Dermis microvascular lymphatic vessel endothelial cell (primary cell): ENCODE data around the gene SHISA8. TPM values are rescaled to one million over a fixed set of nuclear protein-coding genes. Genes with fewer than 3 reads are reported as not detected.

Source experiments
- DNase-seq, 2 donors: peaks; one replicate each; pipeline versions ENCODE4 v3.0.0 to v3.0.0-alpha.2; 2010; ENCODE audit warnings: low read depth in 2 of 2
- total RNA-seq: library from RNA; depleted of rRNA; stranded (reverse); fragments of >200 nt; gene quantifications from 2 replicates; pipeline ENCODE4 v1.2.1, GENCODE V29; 2014

Gene SHISA8
- total RNA-seq, 1 donor from 2014 or later = not detected

- DNase-seq = no peak
Measured at GRCh38 chr22:41862530-41863266, 52.2 kb downstream of the SHISA8 start.

- peak in 1 of 2 donors; percentile 10 for DNase-seq
Measured at GRCh38 chr22:41862160-41862529, 52.7 kb downstream of the SHISA8 start.

Other genes starting within 250 kb of the SHISA8 start
- 67.3 and 89.5 TPM in 2 replicates for gene SNU13, start 226.2 kb downstream of the SHISA8 start, total RNA-seq
- gene MEI1, start 215.6 kb downstream of the SHISA8 start, total RNA-seq = 2.3 and 3.7 TPM in 2 replicates
- gene CCDC134, start 114.4 kb downstream of the SHISA8 start, total RNA-seq = 3.7 and 4.2 TPM in 2 replicates
- 41.0 and 68.7 TPM in 2 replicates for gene SREBF2, start 82.0 kb downstream of the SHISA8 start, total RNA-seq
- under 0.01 TPM in 2 replicates for gene TNFRSF13C, start 11.7 kb upstream of the SHISA8 start, total RNA-seq
- gene CENPM, start 32.1 kb upstream of the SHISA8 start, total RNA-seq = 14.4 and 30.0 TPM in 2 replicates
- under 0.01 TPM in 2 replicates for gene SEPTIN3, start 54.4 kb upstream of the SHISA8 start, total RNA-seq
- gene WBP2NL, start 83.7 kb upstream of the SHISA8 start, total RNA-seq = not detected in 2 replicates
- gene NAGA, start 155.7 kb upstream of the SHISA8 start, total RNA-seq = 21.7 TPM in 2 replicates
- 13.4 and 31.1 TPM in 2 replicates for gene PHETA2, start 159.2 kb upstream of the SHISA8 start, total RNA-seq
- gene SMDT1, start 164.6 kb upstream of the SHISA8 start, total RNA-seq = 8.0 and 11.5 TPM in 2 replicates
- 35.7 and 45.6 TPM in 2 replicates for gene NDUFA6, start 175.7 kb upstream of the SHISA8 start, total RNA-seq
- gene CYP2D6, start 215.7 kb upstream of the SHISA8 start, total RNA-seq = 0.13 TPM in 2 replicates